Measurements from ENCODE around the gene DNAJC19.
"Not testable (repeated sequence)": the region's sequence is repeated elsewhere in the genome, so short reads cannot be mapped to it uniquely, and the experiment has no call there.

DNAJC19 gene

DNA sequence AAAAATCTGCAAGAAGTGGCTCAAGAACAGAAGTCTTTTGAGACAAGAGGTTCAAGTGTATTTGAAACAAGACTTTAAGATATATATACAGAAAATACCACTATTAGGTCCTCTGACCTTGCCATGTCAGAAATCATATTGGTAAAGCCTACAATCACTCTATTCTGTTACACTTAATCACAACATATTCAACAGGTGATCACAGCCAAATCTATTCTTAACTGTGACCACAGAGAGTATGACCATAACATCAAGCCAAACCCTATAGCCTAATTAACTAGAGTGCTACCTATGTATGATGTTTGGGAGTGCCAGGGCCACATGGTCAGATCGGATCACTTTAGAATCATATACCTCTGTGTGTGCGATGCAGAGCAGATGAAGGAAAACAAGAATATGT lies 2.2 kb downstream of the DNAJC19 start:
- TF ChIP-seq, protein P1, sequence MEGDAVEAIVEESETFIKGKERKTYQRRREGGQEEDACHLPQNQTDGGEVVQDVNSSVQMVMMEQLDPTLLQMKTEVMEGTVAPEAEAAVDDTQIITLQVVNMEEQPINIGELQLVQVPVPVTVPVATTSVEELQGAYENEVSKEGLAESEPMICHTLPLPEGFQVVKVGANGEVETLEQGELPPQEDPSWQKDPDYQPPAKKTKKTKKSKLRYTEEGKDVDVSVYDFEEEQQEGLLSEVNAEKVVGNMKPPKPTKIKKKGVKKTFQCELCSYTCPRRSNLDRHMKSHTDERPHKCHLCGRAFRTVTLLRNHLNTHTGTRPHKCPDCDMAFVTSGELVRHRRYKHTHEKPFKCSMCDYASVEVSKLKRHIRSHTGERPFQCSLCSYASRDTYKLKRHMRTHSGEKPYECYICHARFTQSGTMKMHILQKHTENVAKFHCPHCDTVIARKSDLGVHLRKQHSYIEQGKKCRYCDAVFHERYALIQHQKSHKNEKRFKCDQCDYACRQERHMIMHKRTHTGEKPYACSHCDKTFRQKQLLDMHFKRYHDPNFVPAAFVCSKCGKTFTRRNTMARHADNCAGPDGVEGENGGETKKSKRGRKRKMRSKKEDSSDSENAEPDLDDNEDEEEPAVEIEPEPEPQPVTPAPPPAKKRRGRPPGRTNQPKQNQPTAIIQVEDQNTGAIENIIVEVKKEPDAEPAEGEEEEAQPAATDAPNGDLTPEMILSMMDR (IDR thresholded peaks at IDR 0.05): no peak
- Histone ChIP-seq H3K4me3 (no peak overlapping the region), H3K36me3 (peaks cover 13 to 27% (median 23%) of the 10 kb centered on the region in 3 donors), H3K9me3 (no peaks in the 10 kb centered on the region), H3K27me3 (no peaks in the 10 kb centered on the region), H3K27ac (no peak overlapping the region), H3K4me1 (peaks cover 0 to 27% (median 14%) of the 10 kb centered on the region in 4 donors)
- intact Hi-C loops (cut with DNase I; ENCODE audit: low total_unique reads): loop anchor here (5.0 kb wide), 1 partner anchor 75 kb away; the partner anchor contains the start of gene FXR1
- no peak for DNase-seq

DNA sequence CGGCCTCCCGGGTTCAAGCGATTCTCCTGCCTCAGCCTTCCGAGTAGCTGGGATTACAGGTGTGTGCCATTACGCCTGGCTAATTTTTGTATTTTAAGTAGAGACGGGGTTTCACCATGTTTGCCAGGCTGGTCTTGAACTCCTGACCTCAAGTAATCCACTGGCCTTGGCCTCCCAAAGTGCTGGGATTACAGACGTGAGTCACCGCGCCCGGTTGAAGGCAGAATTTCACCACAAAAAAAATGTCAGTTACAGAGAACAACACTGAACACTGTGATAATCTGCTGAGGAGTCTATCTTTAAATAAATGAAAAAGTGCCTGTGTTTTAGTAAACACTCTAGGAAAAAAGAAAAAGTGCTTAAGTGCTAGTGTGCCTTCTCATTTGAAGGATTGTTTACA lies 3.2 kb downstream of the DNAJC19 start:
- H3K36me3 ChIP-seq: peaks cover 13 to 27% (median 23%) of the 10 kb centered on the region in 3 donors
- not testable (repeated sequence) for H3K27me3 ChIP-seq, H3K4me3 ChIP-seq, H3K27ac ChIP-seq, DNase-seq, H3K9me3 ChIP-seq
- H3K4me1 ChIP-seq: peaks cover 0 to 29% (median 14%) of the 10 kb centered on the region in 4 donors
- intact Hi-C loops (cut with DNase I; ENCODE audit: low total_unique reads): loop anchor here (5.0 kb wide), 1 partner anchor 74 kb away; the partner anchor contains the start of gene FXR1

DNA sequence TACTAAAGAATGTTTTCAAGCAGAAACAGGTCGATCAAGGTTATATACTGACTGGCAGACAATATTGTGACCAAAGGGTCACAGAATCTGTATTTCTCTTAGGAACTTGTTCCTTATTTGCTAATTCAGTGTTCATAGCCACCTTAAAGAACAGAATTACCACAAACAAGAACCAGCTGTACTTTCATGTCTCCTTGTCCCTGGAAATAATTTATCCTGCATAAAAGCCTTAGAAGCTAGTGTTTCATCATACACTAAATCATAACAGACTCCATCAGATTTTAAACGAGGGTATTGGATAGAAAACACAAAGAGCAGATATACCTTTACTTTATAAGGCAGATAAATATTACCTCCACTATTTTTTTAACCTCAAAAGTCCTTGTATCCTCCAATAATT lies 6.4 kb downstream of the DNAJC19 start:
- Histone ChIP-seq H3K27ac (no peak overlapping the region), H3K4me3 (no peak overlapping the region), H3K9me3 (no peaks in the 10 kb centered on the region), H3K36me3 (peaks cover 23 to 53% (median 23%) of the 10 kb centered on the region in 3 donors), H3K27me3 (no peaks in the 10 kb centered on the region), H3K4me1 (peaks cover 0 to 19% (median 7%) of the 10 kb centered on the region in 4 donors)
- intact Hi-C loops (cut with DNase I; ENCODE audit: low total_unique reads): no loop called here
- DNase-seq: no peak
- TF ChIP-seq, protein P1 (IDR thresholded peaks at IDR 0.05): no peak

DNA sequence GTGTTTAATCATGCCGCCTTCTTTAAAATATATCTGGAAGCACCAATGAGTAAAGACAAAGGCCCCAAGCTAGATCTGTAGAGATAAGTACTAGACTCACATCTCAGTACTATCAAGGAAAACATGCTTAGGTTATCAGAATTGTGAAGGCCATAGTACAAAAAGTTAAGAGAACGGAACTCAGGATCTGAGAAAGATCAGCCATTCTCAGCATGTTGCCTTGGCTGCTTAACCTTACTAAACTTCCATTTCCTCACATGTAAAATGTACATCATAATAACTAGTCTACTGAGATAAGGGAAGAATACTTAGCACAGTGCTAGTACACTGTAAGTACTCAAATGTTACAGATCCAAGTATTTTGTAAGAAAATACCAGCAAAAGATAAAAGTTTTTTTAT lies 7.6 kb downstream of the DNAJC19 start:
- no peak for DNase-seq
- Histone ChIP-seq H3K27ac (no peak overlapping the region), H3K9me3 (no peaks in the 10 kb centered on the region), H3K4me1 (peaks cover 0 to 8% (median 0%) of the 10 kb centered on the region in 4 donors), H3K36me3 (peaks cover 23 to 53% (median 23%) of the 10 kb centered on the region in 3 donors), H3K4me3 (no peak overlapping the region), H3K27me3 (no peaks in the 10 kb centered on the region)
- intact Hi-C loops (cut with DNase I; ENCODE audit: low total_unique reads): no loop called here
- TF ChIP-seq, protein P1 (IDR thresholded peaks at IDR 0.05): no peak

DNA sequence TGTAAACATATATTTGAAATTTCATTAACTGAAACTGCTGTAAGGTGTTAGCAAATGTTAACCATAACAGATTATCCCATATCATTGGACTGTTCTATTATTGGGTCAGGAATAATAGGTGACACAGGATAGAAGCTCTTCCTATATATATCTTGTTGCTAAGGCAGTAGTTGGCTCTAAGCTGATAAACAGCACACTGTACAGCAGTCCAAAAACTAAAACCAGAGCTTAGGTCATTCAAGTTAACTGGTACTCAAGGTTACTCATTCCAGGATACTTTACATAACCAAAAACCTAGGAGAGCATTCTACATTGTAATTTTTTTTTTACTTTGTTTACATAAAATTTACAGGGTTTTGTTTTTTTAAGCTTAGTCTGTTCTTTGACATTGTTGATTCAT lies 8.9 kb downstream of the DNAJC19 start:
- intact Hi-C loops (cut with DNase I; ENCODE audit: low total_unique reads): no loop called here
- TF ChIP-seq, protein P1 (IDR thresholded peaks at IDR 0.05): no peak
- peaks cover 0 to 8% (median 0%) of the 10 kb centered on the region in 4 donors for H3K4me1 ChIP-seq
- H3K9me3 ChIP-seq: no peaks in the 10 kb centered on the region
- H3K4me3 ChIP-seq: no peak overlapping the region
- no peak overlapping the region for H3K27ac ChIP-seq
- H3K36me3 ChIP-seq: peaks cover 19 to 55% (median 21%) of the 10 kb centered on the region in 3 donors
- DNase-seq: no peak
- no peaks in the 10 kb centered on the region for H3K27me3 ChIP-seq

DNA sequence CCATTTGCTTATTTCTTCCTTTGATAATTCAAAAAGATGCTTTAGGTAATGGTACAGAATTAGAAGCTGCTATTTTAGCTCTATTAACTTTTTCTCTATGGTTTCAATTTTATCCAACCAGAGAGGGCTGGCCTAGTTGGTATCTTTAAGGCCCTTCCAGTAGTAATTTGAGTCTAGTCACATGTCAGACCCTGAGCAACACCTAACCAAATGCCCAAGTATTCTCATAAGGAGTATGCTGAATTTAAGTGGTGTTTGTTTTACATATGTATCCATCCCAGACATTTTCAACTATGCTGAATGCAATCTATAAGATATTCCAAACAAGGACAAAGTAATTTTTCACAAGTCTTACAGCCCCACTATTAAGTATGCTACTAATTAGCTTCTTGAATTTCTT lies 9.6 kb downstream of the DNAJC19 start:
- Histone ChIP-seq H3K4me3 (no peak overlapping the region), H3K36me3 (peaks cover 18 to 52% (median 19%) of the 10 kb centered on the region in 3 donors), H3K27ac (no peak overlapping the region), H3K9me3 (no peaks in the 10 kb centered on the region), H3K27me3 (no peaks in the 10 kb centered on the region), H3K4me1 (peaks cover 0 to 8% (median 0%) of the 10 kb centered on the region in 4 donors)
- DNase-seq: no peak
- intact Hi-C loops (cut with DNase I; ENCODE audit: low total_unique reads): no loop called here
- TF ChIP-seq, protein P1 (IDR thresholded peaks at IDR 0.05): no peak
